Activated naive CD4-positive, alpha-beta T cell treated with Interleukin-2 at 50 U/mL for 16 hours (primary cell): ENCODE measurements around the gene MRPL21.
"Not testable (repeated sequence)": the region's sequence is repeated elsewhere in the genome, so short reads cannot be mapped to it uniquely, and the experiment has no call there.

ENCODE experiments used
- DNase-seq: peaks from one replicate; pipeline ENCODE4 v3.0.0-alpha.2; 2020

Gene MRPL21

GRCh38 chr11:68908273-68908672 lies 4.6 kb upstream of the MRPL21 start:
- no peak for DNase-seq

- no peak for DNase-seq
Observed at GRCh38 chr11:68905421-68906360, 2.1 kb upstream of the MRPL21 start.

DNA sequence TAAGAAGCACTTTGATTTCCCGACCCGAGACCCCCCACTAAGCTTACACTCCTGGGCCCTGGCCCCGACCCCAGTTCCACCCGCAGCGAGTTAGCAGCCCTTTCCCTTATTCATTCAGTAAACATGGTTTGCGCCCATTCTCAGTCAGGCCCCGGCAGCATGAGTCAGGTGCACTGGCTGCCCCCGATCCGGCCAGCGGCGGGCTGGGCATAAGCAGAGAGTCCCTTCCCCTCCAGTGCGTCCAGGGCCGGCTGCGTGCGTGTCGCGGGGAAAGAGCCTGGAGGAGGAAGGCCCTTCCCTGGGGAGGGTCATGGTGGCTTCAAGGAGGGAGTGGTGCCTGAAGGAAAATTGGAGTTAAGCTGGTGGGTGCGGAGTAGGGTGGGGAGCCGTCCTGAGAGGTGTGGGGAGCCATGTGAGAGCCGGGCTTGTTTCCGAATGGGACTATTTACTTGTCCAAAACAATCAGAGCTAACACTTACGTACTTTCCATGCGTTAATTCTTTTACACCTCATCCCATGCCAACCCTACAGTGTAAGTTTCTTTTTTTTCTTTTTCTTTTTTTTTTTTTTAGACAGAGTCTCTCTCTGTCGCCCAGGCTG lies 716 bp upstream of the MRPL21 start:
- peak; percentile 30 for DNase-seq

- DNase-seq = no peak
Observed at GRCh38 chr11:68900835-68901381, 2.7 kb downstream of the MRPL21 start.

GRCh38 chr11:68897441-68897840 lies 6.2 kb downstream of the MRPL21 start:
- no peak for DNase-seq

GRCh38 chr11:68896171-68896959 lies 7.3 kb downstream of the MRPL21 start:
- no peak for DNase-seq

DNA sequence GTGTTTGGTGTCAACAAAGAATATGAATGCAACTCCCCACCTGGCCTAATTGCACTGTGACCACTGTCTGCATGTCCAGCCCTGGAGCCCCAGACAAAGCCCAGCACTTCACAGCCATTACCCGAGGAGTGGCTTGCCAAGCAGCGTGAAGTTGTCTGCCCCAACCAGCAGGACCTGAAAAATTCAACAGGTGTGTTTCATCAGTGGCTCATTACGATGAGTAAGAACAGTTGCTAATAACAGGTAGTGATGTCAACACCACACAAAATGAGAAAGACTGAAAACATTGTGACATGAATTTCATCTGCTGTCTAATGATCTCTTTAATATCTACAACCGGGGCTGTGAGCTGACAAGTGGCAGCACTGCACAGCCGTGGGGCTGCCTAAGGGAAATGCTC lies 10.3 kb downstream of the MRPL21 start:
- DNase-seq = no peak

GRCh38 chr11:68892576-68892975 lies 11.1 kb downstream of the MRPL21 start:
- DNase-seq = no peak

DNA sequence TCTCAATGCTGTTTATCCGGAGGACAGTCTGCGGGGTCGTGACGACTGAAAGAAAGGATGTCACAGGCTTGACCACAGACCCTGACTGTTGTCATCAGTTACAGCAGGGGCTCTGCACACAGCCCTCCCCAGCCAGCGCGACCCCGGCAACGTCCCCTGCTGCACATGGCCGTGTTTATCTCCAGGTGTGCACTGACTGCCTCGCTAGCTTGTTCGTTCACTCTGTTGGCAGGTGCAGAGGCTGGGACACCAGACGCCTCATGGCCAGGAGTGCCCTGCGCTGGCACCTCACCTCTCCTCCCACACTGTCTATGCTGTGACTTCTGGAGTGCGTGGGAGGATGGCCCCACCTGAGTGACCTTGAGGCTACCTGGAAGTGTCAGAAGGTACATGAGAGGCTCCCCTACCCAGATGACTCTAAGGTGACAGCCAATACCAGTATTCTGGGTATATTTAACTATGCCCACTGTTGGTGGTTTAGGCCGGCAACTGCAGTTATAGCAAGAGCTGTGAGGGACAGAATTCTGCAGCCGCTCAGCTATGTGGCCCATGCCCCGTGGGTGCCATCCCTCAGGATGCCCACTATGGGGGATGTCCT lies 12.2 kb downstream of the MRPL21 start:
- no peak for DNase-seq

- DNase-seq = no peak
Observed at GRCh38 chr11:68890490-68891231, 13.0 kb downstream of the MRPL21 start.

DNA sequence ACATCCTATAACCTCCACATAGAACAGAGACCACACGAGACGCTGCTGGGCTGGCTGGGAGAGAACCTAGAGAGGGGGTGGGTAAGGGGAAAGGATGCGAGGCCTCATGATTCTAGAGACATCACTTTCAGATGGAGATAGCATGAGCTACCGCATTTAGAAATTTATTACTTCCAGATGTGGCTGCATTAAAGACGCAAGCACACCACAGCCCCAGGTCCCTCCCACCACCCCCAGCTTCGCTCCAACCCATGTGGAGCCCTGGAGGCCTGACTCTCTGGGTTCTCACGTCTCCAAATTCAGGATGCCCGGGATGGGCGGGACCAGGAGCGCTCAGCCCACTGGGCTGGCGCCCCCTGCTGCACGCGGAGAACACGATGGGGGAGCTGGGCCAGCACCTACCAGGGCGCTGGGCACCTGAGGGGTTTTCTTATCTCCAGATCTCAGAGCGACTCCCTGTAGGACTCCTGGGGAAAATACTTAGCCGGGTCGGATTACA lies 13.6 kb downstream of the MRPL21 start:
- no peak for DNase-seq

DNA sequence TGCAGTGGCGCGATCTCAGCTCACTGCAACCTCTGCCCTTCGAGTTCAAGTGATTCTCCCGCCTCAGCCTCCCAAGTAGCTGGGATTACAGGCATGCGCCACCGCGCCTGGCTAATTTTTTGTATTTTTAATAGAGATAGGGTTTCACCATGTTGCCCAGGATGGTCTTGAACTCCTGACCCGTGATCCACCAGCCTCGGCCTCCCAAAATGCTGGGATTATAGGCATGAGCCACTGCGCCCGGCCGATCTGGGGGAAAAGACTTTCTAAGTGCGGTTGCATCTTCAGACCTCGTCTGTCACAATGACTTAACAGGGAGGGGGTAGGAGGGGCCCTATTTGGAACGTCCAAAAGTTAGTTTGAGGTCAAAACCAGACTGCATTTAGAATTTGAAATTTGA lies 18.8 kb downstream of the MRPL21 start:
- not testable (repeated sequence) for DNase-seq

DNA sequence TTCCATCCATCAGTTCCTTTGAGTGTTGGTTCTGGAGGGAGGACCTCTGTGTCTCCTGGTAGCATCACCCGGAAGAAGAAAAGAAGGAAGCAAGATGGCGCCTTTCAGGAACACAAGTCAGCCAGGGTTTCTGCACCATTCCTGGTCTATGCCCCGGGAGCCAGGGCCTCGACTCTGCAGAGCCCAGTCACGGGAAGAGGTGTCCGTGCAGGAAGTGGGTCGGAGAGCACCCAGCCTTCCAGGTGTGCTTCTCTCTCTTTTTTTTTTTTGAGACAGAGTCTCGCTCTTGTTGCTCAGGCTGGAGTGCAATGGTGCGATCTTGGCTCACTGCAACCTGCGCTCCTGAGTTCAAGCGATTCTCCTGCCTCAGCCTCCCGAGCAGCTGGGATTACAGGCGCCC lies 21.2 kb downstream of the MRPL21 start:
- no peak for DNase-seq

- no peak for DNase-seq
Observed at GRCh38 chr11:68881320-68881719, 22.3 kb downstream of the MRPL21 start.

- DNase-seq = no peak
Observed at GRCh38 chr11:68880851-68881250, 22.8 kb downstream of the MRPL21 start.

DNA sequence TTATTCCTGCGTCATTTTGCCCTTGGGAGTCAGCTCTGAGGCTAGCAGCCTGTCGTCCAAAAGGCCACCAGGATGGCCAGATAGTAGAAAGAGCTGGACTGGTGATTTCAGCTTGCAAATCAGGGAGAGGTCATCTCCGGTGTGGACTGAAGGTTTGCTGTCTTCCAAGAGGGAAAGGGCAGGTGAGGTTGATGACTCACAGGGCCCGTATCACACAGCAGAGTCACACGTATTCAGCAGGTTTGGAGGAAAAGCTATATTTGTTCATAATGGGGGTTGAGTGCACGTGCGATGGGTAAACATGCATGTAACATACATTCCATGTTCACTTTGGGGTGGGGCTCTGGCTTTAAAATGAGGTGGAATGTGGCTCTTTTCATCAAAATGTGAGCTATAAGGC lies 25.6 kb downstream of the MRPL21 start:
- DNase-seq = no peak

DNA sequence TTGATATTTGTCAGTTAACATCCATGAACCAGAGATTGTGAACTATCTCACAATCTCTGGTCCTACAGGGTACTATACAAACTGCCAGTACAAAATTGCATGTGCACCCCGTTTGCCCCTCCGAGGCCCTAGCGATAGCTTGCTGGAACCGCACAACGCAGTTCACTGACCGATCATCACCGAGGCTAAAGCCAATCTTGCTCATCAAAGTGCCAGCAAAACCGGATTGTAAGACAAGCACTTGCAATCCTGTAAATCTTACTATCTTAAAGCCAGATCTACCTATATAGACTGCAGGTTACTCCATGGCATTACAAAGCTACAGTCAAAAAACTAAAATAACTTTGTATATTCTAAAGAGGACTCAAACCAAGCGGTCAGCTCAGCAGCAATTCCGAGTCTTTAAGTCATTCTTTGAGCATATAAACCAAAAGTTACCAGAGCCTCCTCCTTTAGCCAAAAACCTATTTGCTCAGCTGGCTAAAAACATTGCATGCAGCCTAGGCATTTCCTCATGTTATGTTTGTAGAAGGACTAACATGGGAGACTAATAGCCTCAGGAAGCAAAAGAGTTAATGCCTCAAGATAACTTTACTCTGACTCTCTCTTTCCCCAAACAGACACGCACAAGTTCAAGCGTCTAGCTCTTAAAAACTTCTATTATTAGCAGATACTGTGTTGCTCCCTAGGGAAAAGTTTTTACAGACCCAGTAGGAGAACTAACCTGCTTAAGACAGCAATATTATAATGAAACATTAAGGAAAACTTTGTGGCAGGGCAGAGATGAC lies 31.2 kb downstream of the MRPL21 start:
- no peak for DNase-seq

- no peak for DNase-seq
Observed at GRCh38 chr11:68870470-68870869, 33.2 kb downstream of the MRPL21 start.

- DNase-seq = no peak
Observed at GRCh38 chr11:68868221-68868835, 35.3 kb downstream of the MRPL21 start.

GRCh38 chr11:68867066-68867465 lies 36.6 kb downstream of the MRPL21 start:
- DNase-seq = no peak

- DNase-seq = no peak
Observed at GRCh38 chr11:68865241-68865640, 38.4 kb downstream of the MRPL21 start.
